Measurements from ENCODE around the gene PUM1.

DNA sequence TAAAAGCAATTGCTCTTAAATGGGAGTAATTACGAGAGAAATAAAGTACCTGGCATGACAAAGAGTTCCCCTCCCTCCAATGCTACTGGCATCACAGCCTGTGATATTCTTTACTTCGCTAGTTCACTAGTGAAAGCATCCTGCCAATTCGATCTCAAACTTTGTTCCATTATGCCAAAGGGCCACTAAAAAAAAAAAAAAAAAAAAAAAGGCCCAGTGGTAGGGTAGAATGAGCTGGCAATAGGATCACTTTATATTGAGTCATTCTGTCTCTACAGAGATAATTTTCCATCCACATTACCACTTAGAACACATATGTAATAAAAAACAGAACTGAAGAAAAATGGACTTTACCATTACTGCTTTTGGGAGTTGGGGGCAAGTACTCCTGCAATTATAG, 11.2 kb downstream of the PUM1 start:
- TF ChIP-seq POLR2AphosphoS5 (IDR thresholded peaks at IDR 0.05; ENCODE audit: low read depth, low read length), result no peak
- TF ChIP-seq, protein P1, sequence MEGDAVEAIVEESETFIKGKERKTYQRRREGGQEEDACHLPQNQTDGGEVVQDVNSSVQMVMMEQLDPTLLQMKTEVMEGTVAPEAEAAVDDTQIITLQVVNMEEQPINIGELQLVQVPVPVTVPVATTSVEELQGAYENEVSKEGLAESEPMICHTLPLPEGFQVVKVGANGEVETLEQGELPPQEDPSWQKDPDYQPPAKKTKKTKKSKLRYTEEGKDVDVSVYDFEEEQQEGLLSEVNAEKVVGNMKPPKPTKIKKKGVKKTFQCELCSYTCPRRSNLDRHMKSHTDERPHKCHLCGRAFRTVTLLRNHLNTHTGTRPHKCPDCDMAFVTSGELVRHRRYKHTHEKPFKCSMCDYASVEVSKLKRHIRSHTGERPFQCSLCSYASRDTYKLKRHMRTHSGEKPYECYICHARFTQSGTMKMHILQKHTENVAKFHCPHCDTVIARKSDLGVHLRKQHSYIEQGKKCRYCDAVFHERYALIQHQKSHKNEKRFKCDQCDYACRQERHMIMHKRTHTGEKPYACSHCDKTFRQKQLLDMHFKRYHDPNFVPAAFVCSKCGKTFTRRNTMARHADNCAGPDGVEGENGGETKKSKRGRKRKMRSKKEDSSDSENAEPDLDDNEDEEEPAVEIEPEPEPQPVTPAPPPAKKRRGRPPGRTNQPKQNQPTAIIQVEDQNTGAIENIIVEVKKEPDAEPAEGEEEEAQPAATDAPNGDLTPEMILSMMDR (IDR thresholded peaks at IDR 0.05), result no peak
- TF ChIP-seq TCF7L2 (IDR thresholded peaks at IDR 0.05; ENCODE audit: low read depth, low read length), result no peak
- TF ChIP-seq, protein P2, sequence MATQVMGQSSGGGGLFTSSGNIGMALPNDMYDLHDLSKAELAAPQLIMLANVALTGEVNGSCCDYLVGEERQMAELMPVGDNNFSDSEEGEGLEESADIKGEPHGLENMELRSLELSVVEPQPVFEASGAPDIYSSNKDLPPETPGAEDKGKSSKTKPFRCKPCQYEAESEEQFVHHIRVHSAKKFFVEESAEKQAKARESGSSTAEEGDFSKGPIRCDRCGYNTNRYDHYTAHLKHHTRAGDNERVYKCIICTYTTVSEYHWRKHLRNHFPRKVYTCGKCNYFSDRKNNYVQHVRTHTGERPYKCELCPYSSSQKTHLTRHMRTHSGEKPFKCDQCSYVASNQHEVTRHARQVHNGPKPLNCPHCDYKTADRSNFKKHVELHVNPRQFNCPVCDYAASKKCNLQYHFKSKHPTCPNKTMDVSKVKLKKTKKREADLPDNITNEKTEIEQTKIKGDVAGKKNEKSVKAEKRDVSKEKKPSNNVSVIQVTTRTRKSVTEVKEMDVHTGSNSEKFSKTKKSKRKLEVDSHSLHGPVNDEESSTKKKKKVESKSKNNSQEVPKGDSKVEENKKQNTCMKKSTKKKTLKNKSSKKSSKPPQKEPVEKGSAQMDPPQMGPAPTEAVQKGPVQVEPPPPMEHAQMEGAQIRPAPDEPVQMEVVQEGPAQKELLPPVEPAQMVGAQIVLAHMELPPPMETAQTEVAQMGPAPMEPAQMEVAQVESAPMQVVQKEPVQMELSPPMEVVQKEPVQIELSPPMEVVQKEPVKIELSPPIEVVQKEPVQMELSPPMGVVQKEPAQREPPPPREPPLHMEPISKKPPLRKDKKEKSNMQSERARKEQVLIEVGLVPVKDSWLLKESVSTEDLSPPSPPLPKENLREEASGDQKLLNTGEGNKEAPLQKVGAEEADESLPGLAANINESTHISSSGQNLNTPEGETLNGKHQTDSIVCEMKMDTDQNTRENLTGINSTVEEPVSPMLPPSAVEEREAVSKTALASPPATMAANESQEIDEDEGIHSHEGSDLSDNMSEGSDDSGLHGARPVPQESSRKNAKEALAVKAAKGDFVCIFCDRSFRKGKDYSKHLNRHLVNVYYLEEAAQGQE (IDR thresholded peaks at IDR 0.05; ENCODE audit: insufficient read depth in 1 of 2, low read depth in 2 of 2, low read length in 1 of 2), result no peak

Data from Panc1 (cell line).